Psoas muscle (tissue), 8 donors: ENCODE results near the gene SLC12A3. TPM values are rescaled to one million over a fixed set of nuclear protein-coding genes. Genes with fewer than 3 reads are reported as not detected.

ENCODE experiments used
- ATAC-seq, 4 donors: fragments of 200-7000 bp; cut with Tn5 transposase; one replicate each; pipeline ENCODE4 v1.9.1; 2020; ENCODE audit warnings: moderate library complexity in 3 of 4, mild to moderate bottlenecking in 2 of 4
- DNase-seq, 2 donors: peaks; one replicate each; pipeline ENCODE4 v3.0.0-alpha.2; 2020
- H3K27ac ChIP-seq: fragments of 200-600 bp; one replicate; pipeline ENCODE4 v1.8.0; 2022
- H3K27me3 ChIP-seq, 3 donors: fragments of 200-600 bp in 1 of 3; one replicate each; pipeline versions ENCODE4 v1.6.1 to v1.8.0; 2013 to 2022; ENCODE audit warnings: low read length in 2 of 3, mild to moderate bottlenecking in 2 of 3, moderate library complexity in 1 of 3; ENCODE audit not compliant: insufficient read depth in 3 of 3
- H3K36me3 ChIP-seq, 2 donors: fragments of 200-600 bp in 1 of 2; one replicate each; pipeline versions ENCODE4 v1.6.1 to v1.8.0; 2013 to 2022; ENCODE audit warnings: low read depth in 1 of 2, mild to moderate bottlenecking in 1 of 2, moderate library complexity in 1 of 2; ENCODE audit not compliant: insufficient read depth in 1 of 2
- H3K4me1 ChIP-seq: fragments of 200-600 bp; one replicate; pipeline ENCODE4 v1.8.0; 2022
- H3K4me3 ChIP-seq: fragments of 200-600 bp; one replicate; pipeline ENCODE4 v1.8.0; 2022; ENCODE audit warnings: mild to moderate bottlenecking
- H3K9me3 ChIP-seq: fragments of 200-600 bp; one replicate; pipeline ENCODE4 v1.8.0; 2022
- WGBS, 3 donors: extraction: QIAGEN DNeasy Blood & Tissue Kit; methylation state at CpG; one replicate each; pipeline versions ENCODE4 v1.1.6 to v1.1.7; 2013; 5-methylcytosine and 5-hydroxymethylcytosine counted together
- intact Hi-C, 2 donors: fragments of 100-400 bp; cut with DNase I; formaldehyde crosslinking; loops; one replicate each; pipeline versions ENCODE4 v1.11.0 to v1.14.2; 2022
- long read RNA-seq, 2 donors: library from polyadenylated mRNA; unstranded; transcript quantifications; one replicate each; pipeline ENCODE4 v2.0.0, GENCODE V29; 2021
- polyA plus RNA-seq, 3 donors: library from polyadenylated mRNA; stranded (reverse); fragments of 200-250 nt; gene quantifications; one replicate each; pipeline ENCODE4 v1.2.3, GENCODE V29; 2013
- total RNA-seq, 4 donors: library from RNA; stranded (reverse); fragmentation: NEBNext Ultra II Directional in 2 of 4; extraction: Animal tissue kit (Norgen Biotek cat#: 25700) in 2 of 4; gene quantifications; one replicate each; pipeline versions ENCODE4 v1.2.1 to v1.2.4, GENCODE V29; 2021 to 2023
- TF ChIP-seq, protein P1 (sequence below): fragments of 200-600 bp; IDR thresholded peaks from one replicate; pipeline ENCODE4 v1.8.0; 2022; ENCODE audit warnings: antibody characterized with exemption
- donor health status: healthy with polysubstance abuse.
- donor health status: DM: no; HTN: no; CAD: no; lungs with moderate emphysema.
- donor health status: Bipolar disorder and iron deficiency.
- donor health status: healthy.
- donor health status: DM: yes; HTN: yes; CAD: no.
- donor health status: DM: no; HTN: no; CAD: no.
- donor health status: DM: no; HTN: no; CAD: no.
- donor health status: DM: yes; HTN: yes; CAD: no.

The SLC12A3 gene, protein sequence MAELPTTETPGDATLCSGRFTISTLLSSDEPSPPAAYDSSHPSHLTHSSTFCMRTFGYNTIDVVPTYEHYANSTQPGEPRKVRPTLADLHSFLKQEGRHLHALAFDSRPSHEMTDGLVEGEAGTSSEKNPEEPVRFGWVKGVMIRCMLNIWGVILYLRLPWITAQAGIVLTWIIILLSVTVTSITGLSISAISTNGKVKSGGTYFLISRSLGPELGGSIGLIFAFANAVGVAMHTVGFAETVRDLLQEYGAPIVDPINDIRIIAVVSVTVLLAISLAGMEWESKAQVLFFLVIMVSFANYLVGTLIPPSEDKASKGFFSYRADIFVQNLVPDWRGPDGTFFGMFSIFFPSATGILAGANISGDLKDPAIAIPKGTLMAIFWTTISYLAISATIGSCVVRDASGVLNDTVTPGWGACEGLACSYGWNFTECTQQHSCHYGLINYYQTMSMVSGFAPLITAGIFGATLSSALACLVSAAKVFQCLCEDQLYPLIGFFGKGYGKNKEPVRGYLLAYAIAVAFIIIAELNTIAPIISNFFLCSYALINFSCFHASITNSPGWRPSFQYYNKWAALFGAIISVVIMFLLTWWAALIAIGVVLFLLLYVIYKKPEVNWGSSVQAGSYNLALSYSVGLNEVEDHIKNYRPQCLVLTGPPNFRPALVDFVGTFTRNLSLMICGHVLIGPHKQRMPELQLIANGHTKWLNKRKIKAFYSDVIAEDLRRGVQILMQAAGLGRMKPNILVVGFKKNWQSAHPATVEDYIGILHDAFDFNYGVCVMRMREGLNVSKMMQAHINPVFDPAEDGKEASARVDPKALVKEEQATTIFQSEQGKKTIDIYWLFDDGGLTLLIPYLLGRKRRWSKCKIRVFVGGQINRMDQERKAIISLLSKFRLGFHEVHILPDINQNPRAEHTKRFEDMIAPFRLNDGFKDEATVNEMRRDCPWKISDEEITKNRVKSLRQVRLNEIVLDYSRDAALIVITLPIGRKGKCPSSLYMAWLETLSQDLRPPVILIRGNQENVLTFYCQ
- total RNA-seq (under 1 TPM in 1 of 4 donors, not detected in 3; 0.06 TPM), polyA plus RNA-seq (under 1 TPM in 1 of 3 donors, not detected in 2; 0.01 TPM)
- long read RNA-seq, donor 1: 0 reads
- long read RNA-seq, donor 2, partial matches to known transcripts: 1 of 1 reads
- long read RNA-seq, donor 2, other reads (novel, unspliced or antisense): 0 of 1 reads

DNA sequence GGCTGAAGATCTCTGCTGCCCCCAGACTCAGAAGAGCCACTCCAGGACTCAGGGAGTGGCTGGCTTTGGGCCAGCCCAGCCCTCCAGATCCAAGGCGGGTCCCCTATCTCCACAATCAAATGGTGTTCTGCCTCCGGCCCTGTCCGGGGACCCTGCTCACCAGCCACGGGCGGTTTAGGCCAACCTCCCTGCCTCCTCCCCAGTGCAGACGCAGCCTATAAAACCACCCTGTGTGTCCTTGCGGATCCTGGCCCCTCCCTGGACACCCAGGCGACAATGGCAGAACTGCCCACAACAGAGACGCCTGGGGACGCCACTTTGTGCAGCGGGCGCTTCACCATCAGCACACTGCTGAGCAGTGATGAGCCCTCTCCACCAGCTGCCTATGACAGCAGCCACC, at the start of gene SLC12A3:
Gene SLC12A3 (plus strand): TSS at position 248 of the 400 bp plus-strand sequence. CDS start 29 bp downstream, at position 277.
- H3K27ac ChIP-seq: no peak within 1 kb of the TSS
- H3K9me3 ChIP-seq: no peaks in the 10 kb centered on the region
- intact Hi-C loops: loop anchor here in 1 of 2 donors (5.0 kb wide), 1 partner anchor 182 kb away; no protein-coding TSS in a partner anchor
- 77 to 82% (median 77%) methylated on average over 12 of the region's 12 CpGs for WGBS, 3 donors
- DNase-seq (no peak), ATAC-seq (no peak)
- H3K4me3 ChIP-seq: no peak within 1 kb of the TSS
- TF ChIP-seq, protein P1, sequence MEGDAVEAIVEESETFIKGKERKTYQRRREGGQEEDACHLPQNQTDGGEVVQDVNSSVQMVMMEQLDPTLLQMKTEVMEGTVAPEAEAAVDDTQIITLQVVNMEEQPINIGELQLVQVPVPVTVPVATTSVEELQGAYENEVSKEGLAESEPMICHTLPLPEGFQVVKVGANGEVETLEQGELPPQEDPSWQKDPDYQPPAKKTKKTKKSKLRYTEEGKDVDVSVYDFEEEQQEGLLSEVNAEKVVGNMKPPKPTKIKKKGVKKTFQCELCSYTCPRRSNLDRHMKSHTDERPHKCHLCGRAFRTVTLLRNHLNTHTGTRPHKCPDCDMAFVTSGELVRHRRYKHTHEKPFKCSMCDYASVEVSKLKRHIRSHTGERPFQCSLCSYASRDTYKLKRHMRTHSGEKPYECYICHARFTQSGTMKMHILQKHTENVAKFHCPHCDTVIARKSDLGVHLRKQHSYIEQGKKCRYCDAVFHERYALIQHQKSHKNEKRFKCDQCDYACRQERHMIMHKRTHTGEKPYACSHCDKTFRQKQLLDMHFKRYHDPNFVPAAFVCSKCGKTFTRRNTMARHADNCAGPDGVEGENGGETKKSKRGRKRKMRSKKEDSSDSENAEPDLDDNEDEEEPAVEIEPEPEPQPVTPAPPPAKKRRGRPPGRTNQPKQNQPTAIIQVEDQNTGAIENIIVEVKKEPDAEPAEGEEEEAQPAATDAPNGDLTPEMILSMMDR: no peak
- H3K36me3 ChIP-seq: no peaks in the 10 kb centered on the region
- H3K4me1 ChIP-seq: peaks cover 6% of the 10 kb centered on the region
- H3K27me3 ChIP-seq: no peaks in the 10 kb centered on the region

DNA sequence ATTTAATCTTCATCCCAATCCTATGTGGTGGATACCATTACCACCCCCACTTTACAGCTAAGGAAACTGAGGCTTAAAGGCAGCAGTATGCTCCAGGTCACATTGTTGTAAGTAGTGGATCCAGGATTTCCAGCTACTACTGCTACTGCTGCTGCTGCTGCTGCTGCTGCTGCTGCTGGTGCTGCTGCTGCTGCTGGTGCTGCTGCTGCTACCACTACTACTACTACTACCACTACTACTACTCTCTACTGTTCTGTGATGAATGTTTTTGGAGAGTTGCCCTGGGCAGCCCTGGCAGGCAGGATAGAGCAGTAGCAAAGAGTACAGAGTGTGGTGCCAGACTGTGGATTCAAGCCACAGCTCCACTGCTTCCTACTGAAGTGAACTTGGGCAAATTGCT, 49.3 kb upstream of the SLC12A3 start:
- Histone ChIP-seq H3K9me3 (no peaks in the 10 kb centered on the region), H3K4me1 (no peaks in the 10 kb centered on the region), H3K27ac (no peak overlapping the region), H3K27me3 (no peaks in the 10 kb centered on the region), H3K36me3 (peaks cover 0 to 23% of the 10 kb centered on the region in 2 donors), H3K4me3 (no peak overlapping the region)
- DNase-seq (no peak), ATAC-seq (no peak)
- intact Hi-C loops: no loop called here
- TF ChIP-seq, protein P1: no peak

DNA sequence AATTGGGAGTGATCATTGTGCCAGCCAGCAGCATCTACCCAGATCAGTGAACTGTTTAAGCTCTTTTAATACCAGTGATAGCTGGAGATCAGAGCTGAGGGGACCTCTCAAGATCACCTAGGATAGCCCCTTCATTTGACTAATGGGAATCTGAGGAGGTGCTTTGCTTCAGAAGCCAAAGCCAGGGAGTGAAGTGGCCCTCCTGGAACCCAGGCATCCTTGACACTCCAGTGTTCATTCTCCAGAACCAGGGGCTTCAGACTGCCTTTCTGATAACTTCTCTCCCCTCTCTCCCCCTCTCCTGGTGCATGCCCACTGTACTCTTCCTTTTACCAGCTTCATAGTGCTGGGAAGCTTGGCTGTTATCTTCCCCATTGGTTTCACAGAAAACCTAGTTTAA, 48.0 kb upstream of the SLC12A3 start:
- ATAC-seq (no peak), DNase-seq (no peak)
- H3K4me3 ChIP-seq: no peak overlapping the region
- no peaks in the 10 kb centered on the region for H3K4me1 ChIP-seq
- H3K27ac ChIP-seq: no peak overlapping the region
- H3K36me3 ChIP-seq: peaks cover 0 to 34% of the 10 kb centered on the region in 2 donors
- intact Hi-C loops: no loop called here
- no peaks in the 10 kb centered on the region for H3K27me3 ChIP-seq
- TF ChIP-seq, protein P1: no peak
- H3K9me3 ChIP-seq: no peaks in the 10 kb centered on the region

DNA sequence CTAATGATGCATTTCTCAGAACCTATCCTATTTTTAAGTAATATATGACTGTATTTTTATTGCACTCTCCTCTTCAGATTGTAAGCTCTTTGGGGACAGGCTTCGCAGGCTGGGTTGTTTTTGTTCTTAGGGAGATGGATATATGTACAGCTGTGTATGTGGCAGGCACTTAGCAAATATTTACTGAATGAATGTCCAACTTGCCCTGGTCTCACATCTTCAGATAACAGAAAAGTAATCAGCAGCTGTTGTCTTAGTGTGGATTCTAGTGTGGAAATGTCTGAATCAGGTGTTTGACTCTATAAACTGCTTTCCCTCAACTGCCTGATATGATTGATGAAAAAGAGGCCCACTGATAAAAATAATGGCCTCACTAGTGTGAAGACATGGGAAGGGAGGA, 47.1 kb upstream of the SLC12A3 start:
- H3K4me3 ChIP-seq: no peak overlapping the region
- no peaks in the 10 kb centered on the region for H3K27me3 ChIP-seq
- TF ChIP-seq, protein P1: no peak
- no peak for ATAC-seq
- intact Hi-C loops: no loop called here
- H3K9me3 ChIP-seq: no peaks in the 10 kb centered on the region
- no peak overlapping the region for H3K27ac ChIP-seq
- no peaks in the 10 kb centered on the region for H3K4me1 ChIP-seq
- 95 to 98% (median 96%) methylated on average over 1 of the region's 1 CpG for WGBS, 3 donors
- H3K36me3 ChIP-seq: peaks cover 0 to 38% of the 10 kb centered on the region in 2 donors
- no peak for DNase-seq
